HG03135 (cell line): ENCODE measurements around the gene TCF25.
"Not testable (repeated sequence)": the region's sequence is repeated elsewhere in the genome, so short reads cannot be mapped to it uniquely, and the experiment has no call there.

Experiments used
- ATAC-seq: cut with Tn5 transposase; IDR thresholded peaks from one replicate; pipeline ENCODE4 v1.9.1; 2021; ENCODE audit warnings: mild to moderate bottlenecking, moderate library complexity; ENCODE audit not compliant: unreplicated experiment

The TCF25 gene

GRCh38 chr16:89919535-89920406 is 46.4 kb downstream of the TCF25 start:
- no peak for ATAC-seq

- ATAC-seq, result no peak
Observed at GRCh38 chr16:89920723-89921122, 47.3 kb downstream of the TCF25 start.

GRCh38 chr16:89921131-89921701 is 47.8 kb downstream of the TCF25 start:
- ATAC-seq, result no peak

GRCh38 chr16:89921702-89922476 is 48.5 kb downstream of the TCF25 start:
- ATAC-seq, result no peak

GRCh38 chr16:89922477-89922883 is 49.1 kb downstream of the TCF25 start:
- no peak for ATAC-seq

- no peak for ATAC-seq
Observed at GRCh38 chr16:89922884-89923639, 49.7 kb downstream of the TCF25 start, which contains the start of gene TUBB3. Gene TUBB3, plus strand, starts transcription at chr16:89923342. Its CDS starts 60 bp downstream, at chr16:89923402.

GRCh38 chr16:89923640-89924296 is 50.4 kb downstream of the TCF25 start:
- no peak for ATAC-seq

GRCh38 chr16:89924297-89924924 is 51.0 kb downstream of the TCF25 start:
- ATAC-seq, result no peak

GRCh38 chr16:89924925-89925307 is 51.5 kb downstream of the TCF25 start:
- ATAC-seq, result no peak

GRCh38 chr16:89925596-89926079 is 52.2 kb downstream of the TCF25 start:
- ATAC-seq, result no peak

GRCh38 chr16:89931305-89931896 is 58.0 kb downstream of the TCF25 start:
- ATAC-seq, result no peak

- no peak for ATAC-seq
Observed at GRCh38 chr16:89931964-89932363, 58.6 kb downstream of the TCF25 start.

GRCh38 chr16:89934019-89934418 is 60.6 kb downstream of the TCF25 start:
- ATAC-seq, result not testable (repeated sequence)

- ATAC-seq, result no peak
Observed at GRCh38 chr16:89934611-89935553, 61.5 kb downstream of the TCF25 start.

GRCh38 chr16:89935620-89936019 is 62.2 kb downstream of the TCF25 start:
- not testable (repeated sequence) for ATAC-seq

- no peak for ATAC-seq
Observed at GRCh38 chr16:89936034-89936433, 62.6 kb downstream of the TCF25 start.

- no peak for ATAC-seq
Observed at GRCh38 chr16:89936508-89936907, 63.1 kb downstream of the TCF25 start.

- ATAC-seq, result no peak
Observed at GRCh38 chr16:89936981-89937380, 63.6 kb downstream of the TCF25 start.
